Head of caudate nucleus (tissue), 42 donors: ENCODE measurements around the gene TSPYL1.
"Not testable (repeated sequence)": the region's sequence is repeated elsewhere in the genome, so short reads cannot be mapped to it uniquely, and the experiment has no call there.

Experiments
- DNase-seq, 42 donors: peaks; one replicate each; pipeline versions ENCODE4 v3.0.0 to v3.0.0-alpha.2; 2020 to 2021; ENCODE audit warnings: mixed read lengths in 7 of 42
- intact Hi-C: fragments of 100-400 bp; cut with DNase I; formaldehyde crosslinking; loops from one replicate; pipeline ENCODE4 v1.15.0; 2022

Gene TSPYL1

GRCh38 chr6:116279232-116280160 lies at the start of gene TSPYL1:
TSS of gene TSPYL1 (minus strand) at chr6:116279930. CDS start at chr6:116279830, 100 bp downstream.
- DNase-seq, result peak; percentile 91 to 99 (median 97)

GRCh38 chr6:116329156-116329555 lies 49.4 kb upstream of the TSPYL1 start:
- intact Hi-C loops, result no loop called here
- no peak for DNase-seq

More at GRCh38 chr6:116279232-116280160, at the start of gene TSPYL1:
- intact Hi-C loops, result loop anchor here (5.0 kb wide), 3 partner anchors 93 to 283 kb away; partner anchors contain the start of gene DSE

GRCh38 chr6:116328528-116328903 lies 48.8 kb upstream of the TSPYL1 start:
- intact Hi-C loops, result no loop called here
- DNase-seq, result no peak

- intact Hi-C loops, result no loop called here
- no peak for DNase-seq
Measured at GRCh38 chr6:116327803-116328527, 48.2 kb upstream of the TSPYL1 start.

GRCh38 chr6:116326996-116327395 lies 47.3 kb upstream of the TSPYL1 start:
- intact Hi-C loops, result no loop called here
- DNase-seq, result no peak

- DNase-seq, result peak in 5 of 42 donors; percentile 3 to 46 (median 6)
- intact Hi-C loops, result no loop called here
Measured at GRCh38 chr6:116326181-116326671, 46.5 kb upstream of the TSPYL1 start.

- intact Hi-C loops, DNase-seq: not testable (repeated sequence)
Measured at GRCh38 chr6:116325634-116326132, 46.0 kb upstream of the TSPYL1 start.

- DNase-seq, result no peak
- intact Hi-C loops, result no loop called here
Measured at GRCh38 chr6:116323863-116324262, 44.1 kb upstream of the TSPYL1 start.

- intact Hi-C loops, DNase-seq: not testable (repeated sequence)
Measured at GRCh38 chr6:116321933-116322332, 42.2 kb upstream of the TSPYL1 start.

- intact Hi-C loops, result no loop called here
- peak in 3 of 42 donors; percentile 2 to 7 (median 4) for DNase-seq
Measured at GRCh38 chr6:116316772-116317467, 37.2 kb upstream of the TSPYL1 start.

- DNase-seq, result peak in 2 of 42 donors; percentile 8 to 15
Measured at GRCh38 chr6:116314878-116315277, 35.1 kb upstream of the TSPYL1 start.

GRCh38 chr6:116314218-116314617 lies 34.5 kb upstream of the TSPYL1 start:
- intact Hi-C loops, result no loop called here
- DNase-seq, result no peak

More at GRCh38 chr6:116314878-116315277, 35.1 kb upstream of the TSPYL1 start:
- intact Hi-C loops, result no loop called here

GRCh38 chr6:116313101-116313776 lies 33.5 kb upstream of the TSPYL1 start:
- no peak for DNase-seq
- intact Hi-C loops, result no loop called here

GRCh38 chr6:116309657-116310056 lies 29.9 kb upstream of the TSPYL1 start:
- no peak for DNase-seq
- intact Hi-C loops, result no loop called here

- no peak for DNase-seq
- intact Hi-C loops, result no loop called here
Measured at GRCh38 chr6:116309001-116309400, 29.3 kb upstream of the TSPYL1 start.

GRCh38 chr6:116307633-116308032 lies 27.9 kb upstream of the TSPYL1 start:
- DNase-seq, result no peak
- intact Hi-C loops, result no loop called here

- intact Hi-C loops, result no loop called here
Measured at GRCh38 chr6:116307001-116307400, 27.3 kb upstream of the TSPYL1 start.

GRCh38 chr6:116304538-116305097 lies 24.9 kb upstream of the TSPYL1 start:
- no peak for DNase-seq
- intact Hi-C loops, result no loop called here

More at GRCh38 chr6:116307001-116307400, 27.3 kb upstream of the TSPYL1 start:
- DNase-seq, result no peak
